Activated B cell treated with CpG ODN at 0.5 μM for 24 hours (primary cell): Measurements from ENCODE around the gene RNASE8. TPM values are rescaled to one million over a fixed set of nuclear protein-coding genes. Genes with fewer than 3 reads are reported as not detected.

ENCODE experiments used
- ATAC-seq: fragments of 200-7000 bp; cut with Tn5 transposase; one replicate; pipeline ENCODE4 v1.10.0; 2021; ENCODE audit warnings: low read depth, mild to moderate bottlenecking, moderate library complexity
- CTCF ChIA-PET: fragments of 350-600 bp; sonication (Branson Sonifier 250); formaldehyde crosslinking; loops from one replicate; lab custom pipeline; 2021; ENCODE audit warnings: antibody characterized with exemption; lab: Charles Lee
- POLR2A ChIA-PET: fragments of 350-600 bp; sonication (Branson Sonifier 250); formaldehyde crosslinking; loops from one replicate; lab custom pipeline; 2021; ENCODE audit warnings: antibody characterized with exemption; lab: Charles Lee
- DNase-seq: peaks from one replicate; pipeline ENCODE4 v3.0.0; 2022
- H3K27ac Mint-ChIP-seq: one replicate; pipeline ENCODE4 v1.8.0; 2020; ENCODE audit warnings: mixed read lengths
- H3K27me3 Mint-ChIP-seq: one replicate; pipeline ENCODE4 v1.8.0; 2021; ENCODE audit warnings: mixed read lengths
- H3K36me3 Mint-ChIP-seq: one replicate; pipeline ENCODE4 v1.8.0; 2021; ENCODE audit warnings: low read depth, mixed read lengths
- H3K4me1 Mint-ChIP-seq: one replicate; pipeline ENCODE4 v1.8.0; 2021; ENCODE audit warnings: mixed read lengths
- H3K4me3 Mint-ChIP-seq: one replicate; pipeline ENCODE4 v1.8.0; 2020; ENCODE audit warnings: mild to moderate bottlenecking, mixed read lengths
- H3K9me3 Mint-ChIP-seq: one replicate; pipeline ENCODE4 v1.8.0; 2020; ENCODE audit warnings: mixed read lengths
- intact Hi-C: fragments of 100-400 bp; cut with micrococcal nuclease; formaldehyde crosslinking; loops from one replicate; pipeline ENCODE4 v1.15.1; 2024
- total RNA-seq: library from RNA; stranded (reverse); gene quantifications from 2 replicates; pipeline ENCODE4 v1.2.3, GENCODE V29; 2022
- TF ChIP-seq, protein P1 (sequence below): fragments of 200-600 bp; IDR thresholded peaks from one replicate; pipeline ENCODE4 v1.8.0; 2022; ENCODE audit warnings: antibody characterized with exemption, mild to moderate bottlenecking

Gene RNASE8
- total RNA-seq, 1 donor from 2014 or later = not detected

- DNase-seq = no peak
- H3K9me3 Mint-ChIP-seq = no peaks in the 10 kb centered on the region
- H3K4me3 Mint-ChIP-seq = no peak overlapping the region
- no peaks in the 10 kb centered on the region for H3K36me3 Mint-ChIP-seq
- ATAC-seq = no peak
- POLR2A ChIA-PET = interaction anchor here (0.6 kb wide), 1 partner anchor 16 kb away, joined by 3 read pairs; no protein-coding TSS in a partner anchor
- peaks cover 24% of the 10 kb centered on the region for H3K4me1 Mint-ChIP-seq
- intact Hi-C loops = no loop called here
- TF ChIP-seq, protein P1, sequence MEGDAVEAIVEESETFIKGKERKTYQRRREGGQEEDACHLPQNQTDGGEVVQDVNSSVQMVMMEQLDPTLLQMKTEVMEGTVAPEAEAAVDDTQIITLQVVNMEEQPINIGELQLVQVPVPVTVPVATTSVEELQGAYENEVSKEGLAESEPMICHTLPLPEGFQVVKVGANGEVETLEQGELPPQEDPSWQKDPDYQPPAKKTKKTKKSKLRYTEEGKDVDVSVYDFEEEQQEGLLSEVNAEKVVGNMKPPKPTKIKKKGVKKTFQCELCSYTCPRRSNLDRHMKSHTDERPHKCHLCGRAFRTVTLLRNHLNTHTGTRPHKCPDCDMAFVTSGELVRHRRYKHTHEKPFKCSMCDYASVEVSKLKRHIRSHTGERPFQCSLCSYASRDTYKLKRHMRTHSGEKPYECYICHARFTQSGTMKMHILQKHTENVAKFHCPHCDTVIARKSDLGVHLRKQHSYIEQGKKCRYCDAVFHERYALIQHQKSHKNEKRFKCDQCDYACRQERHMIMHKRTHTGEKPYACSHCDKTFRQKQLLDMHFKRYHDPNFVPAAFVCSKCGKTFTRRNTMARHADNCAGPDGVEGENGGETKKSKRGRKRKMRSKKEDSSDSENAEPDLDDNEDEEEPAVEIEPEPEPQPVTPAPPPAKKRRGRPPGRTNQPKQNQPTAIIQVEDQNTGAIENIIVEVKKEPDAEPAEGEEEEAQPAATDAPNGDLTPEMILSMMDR = no peak
- no peak overlapping the region for H3K27ac Mint-ChIP-seq
- no peaks in the 10 kb centered on the region for H3K27me3 Mint-ChIP-seq
- CTCF ChIA-PET = interaction anchor here (1.3 to 4.7 kb wide), 7 partner anchors 7 to 74 kb away, joined by 3 to 34 read pairs (median 13); partner anchors contain the start of gene ARHGEF40
These were observed 31.1 kb downstream of the RNASE8 start for GRCh38 chr14:21088687-21089086.

DNA sequence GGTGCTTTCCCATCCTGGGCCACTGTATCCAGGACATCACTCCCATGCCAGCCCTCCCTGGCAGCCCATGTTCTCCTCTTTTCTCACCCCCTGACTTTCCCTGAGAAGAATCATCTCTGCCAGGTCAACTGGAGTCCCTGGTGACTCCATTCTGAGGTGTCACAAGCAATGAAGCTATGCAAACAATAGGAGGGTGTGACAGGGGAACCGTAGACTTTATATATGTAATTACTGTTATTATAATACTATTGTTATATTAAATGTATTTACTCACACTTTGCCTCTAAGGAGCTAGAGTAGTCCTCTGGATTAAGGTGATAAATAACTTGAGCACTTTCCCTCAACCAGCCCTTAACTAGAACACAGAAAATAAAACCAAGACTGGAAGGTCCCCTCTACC lies 31.6 kb downstream of the RNASE8 start:
- H3K36me3 Mint-ChIP-seq = no peaks in the 10 kb centered on the region
- POLR2A ChIA-PET = no interaction called here
- H3K27ac Mint-ChIP-seq = no peak overlapping the region

DNA sequence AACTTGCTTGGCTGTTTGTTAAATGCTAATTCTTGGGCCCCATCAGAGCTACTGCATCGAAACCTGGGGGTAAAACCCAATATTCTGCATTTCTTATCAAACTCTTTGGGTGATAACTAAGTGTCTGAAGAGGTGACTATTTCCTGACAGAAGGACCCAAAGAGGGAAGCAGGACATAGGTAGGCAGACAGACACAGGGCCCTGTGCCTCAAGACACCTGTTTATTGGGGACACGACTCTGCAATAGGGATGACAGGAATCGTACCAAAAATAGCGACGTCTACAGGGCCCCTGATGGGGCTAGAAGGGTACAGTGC lies 32.2 kb downstream of the RNASE8 start:
- ChIA-PET CTCF (interaction anchor here (0.8 to 4.7 kb wide), 10 partner anchors 13 to 79 kb away, joined by 3 to 34 read pairs (median 4); partner anchors contain the start of gene ARHGEF40), POLR2A (no interaction called here)
- TF ChIP-seq, protein P1 = no peak
- Mint-ChIP-seq H3K4me3 (no peak overlapping the region), H3K27ac (peak overlapping the region; percentile 20), H3K4me1 (peaks cover 24% of the 10 kb centered on the region), H3K36me3 (no peaks in the 10 kb centered on the region), H3K27me3 (no peaks in the 10 kb centered on the region), H3K9me3 (no peaks in the 10 kb centered on the region)
- no peak for ATAC-seq
- DNase-seq = no peak
- intact Hi-C loops = no loop called here

More for the DNA sequence above, 31.6 kb downstream of the RNASE8 start:
- intact Hi-C loops = no loop called here
- no peaks in the 10 kb centered on the region for H3K9me3 Mint-ChIP-seq
- peaks cover 24% of the 10 kb centered on the region for H3K4me1 Mint-ChIP-seq
- ATAC-seq = no peak
- CTCF ChIA-PET = interaction anchor here (0.8 to 4.7 kb wide), 9 partner anchors 12 to 78 kb away, joined by 3 to 34 read pairs (median 4); partner anchors contain the start of gene ARHGEF40
- no peaks in the 10 kb centered on the region for H3K27me3 Mint-ChIP-seq
- no peak overlapping the region for H3K4me3 Mint-ChIP-seq
- DNase-seq = no peak
- TF ChIP-seq, protein P1 = no peak

DNA sequence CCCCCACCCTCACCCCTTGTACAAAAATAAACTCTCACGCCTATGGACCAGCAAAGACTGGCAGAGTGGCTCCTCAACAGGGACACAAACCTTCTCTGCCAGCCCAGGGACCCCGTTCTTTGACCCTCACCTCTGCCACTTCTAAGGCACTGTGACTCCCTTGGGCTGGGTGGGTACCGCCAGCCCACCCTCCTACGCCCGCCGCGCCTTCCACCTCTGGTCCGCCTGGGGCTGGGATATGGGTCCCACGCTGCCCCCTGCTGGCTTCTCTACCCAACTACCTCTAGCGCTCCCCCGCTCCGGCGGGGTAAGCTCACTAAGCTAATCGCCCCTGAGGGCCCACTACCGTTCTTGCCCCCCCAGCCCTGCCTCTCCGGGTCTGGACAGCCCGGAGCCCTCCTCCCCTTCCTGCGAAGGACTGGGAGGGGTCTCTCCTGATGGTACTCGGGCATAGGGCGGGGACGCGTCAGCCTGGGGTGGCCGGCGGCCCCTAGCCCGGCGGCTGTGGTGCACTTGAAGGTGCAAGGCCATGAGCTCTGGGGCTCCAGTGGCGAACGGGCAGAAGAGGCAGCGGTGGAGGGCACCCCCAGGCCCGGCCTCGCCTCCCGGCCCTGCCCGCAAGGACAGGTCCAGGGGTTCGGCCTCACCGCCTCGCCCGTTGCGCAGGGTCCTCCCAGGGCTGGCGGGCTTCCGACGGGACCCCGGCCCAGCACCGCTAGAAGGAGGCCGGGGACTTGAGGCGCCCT lies 32.7 kb downstream of the RNASE8 start:
- Mint-ChIP-seq H3K4me3 (no peak overlapping the region), H3K9me3 (no peaks in the 10 kb centered on the region), H3K27me3 (no peaks in the 10 kb centered on the region), H3K36me3 (no peaks in the 10 kb centered on the region), H3K27ac (peak overlapping the region; percentile 20), H3K4me1 (peaks cover 24% of the 10 kb centered on the region)
- TF ChIP-seq, protein P1 = no peak
- ATAC-seq (no peak), DNase-seq (no peak)
- intact Hi-C loops = no loop called here
- ChIA-PET CTCF (interaction anchor here (0.8 to 4.7 kb wide), 8 partner anchors 13 to 79 kb away, joined by 3 to 34 read pairs (median 8); partner anchors contain the start of gene ARHGEF40), POLR2A (no interaction called here)

- TF ChIP-seq, protein P1 = no peak
- DNase-seq = no peak
- Mint-ChIP-seq H3K27me3 (no peaks in the 10 kb centered on the region), H3K9me3 (no peaks in the 10 kb centered on the region), H3K27ac (no peak overlapping the region), H3K4me3 (no peak overlapping the region), H3K4me1 (peaks cover 24% of the 10 kb centered on the region), H3K36me3 (no peaks in the 10 kb centered on the region)
- ChIA-PET POLR2A (no interaction called here), CTCF (interaction anchor here (1.5 to 7.4 kb wide), 9 partner anchors 12 to 92 kb away, joined by 3 to 142 read pairs (median 31); partner anchors contain the start of genes ARHGEF40 and SLC39A2)
- intact Hi-C loops = no loop called here
- no peak for ATAC-seq
These were observed 33.5 kb downstream of the RNASE8 start for GRCh38 chr14:21090940-21091663.
